HS-27A (cell line): ENCODE data around the gene KDF1.
A peak's percentile ranks its signal among the peaks of the same experiment; 100 is the strongest.
"Not testable (repeated sequence)": the region's sequence is repeated elsewhere in the genome, so short reads cannot be mapped to it uniquely, and the experiment has no call there.

Experiments used
- DNase-seq: peaks from one replicate; pipeline ENCODE4 v3.0.0-alpha.2; 2012; ENCODE audit warnings: low read depth, missing footprints

The KDF1 gene

DNA sequence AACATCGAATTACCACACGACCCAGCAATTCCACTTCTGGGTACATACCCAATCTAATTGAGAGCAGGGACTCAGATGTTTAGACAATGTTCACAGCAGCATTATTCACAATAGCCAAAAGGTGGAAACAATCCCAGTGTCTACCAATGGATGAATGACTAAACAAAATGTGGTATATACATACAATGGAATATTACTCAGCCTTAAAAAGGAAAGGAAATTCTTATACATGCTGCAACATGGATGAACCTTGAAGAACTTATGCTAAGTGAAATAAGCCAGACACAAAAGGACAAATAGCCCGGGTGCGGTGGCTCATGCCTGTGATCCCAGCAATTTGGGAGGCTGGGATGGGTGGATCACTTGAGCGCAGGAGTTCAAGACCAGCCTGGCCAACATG, 6.9 kb downstream of the KDF1 start:
- DNase-seq, result no peak

DNA sequence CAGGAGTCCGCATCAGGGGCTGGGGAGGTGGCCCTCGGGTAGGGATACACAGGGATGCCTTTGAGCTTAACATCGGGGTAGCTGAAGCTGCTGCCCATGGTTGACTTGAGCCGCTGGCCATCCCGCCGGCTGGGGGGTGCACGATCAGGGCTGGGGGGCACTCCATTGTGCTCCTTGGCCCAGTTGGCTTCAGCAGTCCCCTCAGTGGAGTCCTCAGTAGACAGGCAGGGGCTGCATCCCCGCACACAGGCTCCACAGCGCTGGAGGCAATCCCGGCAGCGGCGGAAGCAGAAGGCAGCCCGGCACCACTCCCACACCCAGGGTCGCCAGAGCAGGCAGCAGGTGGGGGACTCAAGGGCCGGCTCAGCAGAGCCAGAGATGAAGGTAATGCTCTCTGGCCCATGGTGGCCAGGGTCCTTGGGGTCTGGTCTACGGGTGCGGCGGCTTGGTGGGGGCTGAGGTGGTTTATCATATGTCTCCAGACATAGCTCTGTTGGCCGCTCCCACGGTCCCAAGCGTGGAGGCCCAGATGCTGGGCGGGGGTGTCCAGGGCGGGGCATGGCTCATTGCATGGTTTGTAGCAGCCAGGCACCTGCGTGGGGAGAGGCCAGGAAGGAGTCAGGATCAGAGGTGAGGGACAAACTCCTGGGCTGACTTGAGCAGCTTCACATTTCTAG, 8.3 kb downstream of the KDF1 start:
- DNase-seq, result no peak

DNA sequence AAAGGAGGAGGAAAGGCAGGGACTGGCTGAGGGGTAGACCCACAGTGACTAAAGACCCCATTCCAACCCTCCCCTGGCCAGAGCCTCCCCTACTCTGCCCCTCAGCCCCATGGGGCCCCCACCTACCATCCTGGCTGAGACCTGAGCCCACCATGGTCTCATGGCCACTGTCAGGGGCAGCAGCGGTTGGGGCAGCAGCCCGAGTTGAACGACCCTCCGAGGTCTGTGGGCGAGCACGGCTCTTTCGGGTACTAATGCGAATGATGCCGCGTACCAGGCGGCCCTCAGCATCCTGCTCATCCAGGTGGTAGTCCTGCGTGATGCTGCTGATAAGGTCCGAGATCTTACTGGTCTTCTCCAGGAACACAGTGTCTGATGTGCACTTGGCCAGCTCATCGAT, 9.1 kb downstream of the KDF1 start:
- no peak for DNase-seq

- no peak for DNase-seq
Measured at GRCh38 chr1:26950602-26951001, 9.7 kb downstream of the KDF1 start.

DNA sequence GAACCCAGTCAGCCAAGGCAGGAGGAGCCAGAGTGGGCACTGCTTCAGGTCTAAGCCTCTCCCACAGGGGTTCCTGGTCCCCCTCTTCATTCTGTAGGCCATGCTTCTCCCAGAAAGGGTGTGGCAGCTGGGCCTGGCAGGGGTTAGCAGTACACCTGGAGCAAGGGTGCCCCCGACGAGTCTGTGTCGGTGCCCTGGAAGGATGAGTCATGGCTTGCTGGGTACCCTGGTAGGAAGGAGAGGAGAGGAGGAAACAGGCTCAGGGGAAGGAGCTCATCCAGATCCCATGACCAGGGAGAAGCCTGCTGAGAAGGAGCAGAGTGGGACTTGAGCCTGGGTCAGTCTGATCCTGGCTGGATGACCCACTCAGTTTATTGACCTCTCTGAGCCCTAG, 10.3 kb downstream of the KDF1 start:
- DNase-seq, result no peak

DNA sequence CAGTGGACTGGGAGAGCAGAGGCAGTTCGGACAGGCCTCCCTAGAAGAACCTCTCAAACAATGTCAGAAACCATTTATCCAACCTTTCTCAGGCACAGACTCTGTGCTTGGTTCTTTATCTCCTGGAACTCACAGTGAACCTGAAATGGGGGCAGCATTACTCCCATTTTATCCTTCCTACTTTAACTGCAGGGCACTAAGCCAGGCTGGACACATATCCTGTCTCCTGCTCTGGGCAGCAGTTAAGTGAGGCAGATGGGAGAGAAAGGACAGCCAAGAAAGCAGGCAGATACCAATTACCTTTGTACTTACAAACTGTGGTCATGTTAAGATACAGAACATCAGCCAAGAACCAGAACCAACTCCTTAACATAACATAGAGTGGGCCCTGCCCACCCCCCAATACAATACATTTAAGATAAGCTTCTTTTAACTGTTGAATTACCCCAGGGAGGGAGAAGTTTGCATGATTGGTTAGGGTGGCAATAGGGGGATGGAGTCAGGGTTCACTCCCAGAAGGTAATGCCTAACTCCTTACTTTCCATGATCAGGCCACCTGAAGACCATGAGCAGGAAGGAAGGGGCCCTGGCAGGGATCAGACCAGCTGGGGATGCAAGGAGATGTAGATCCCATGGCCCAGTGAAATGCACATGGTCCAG, 10.9 kb downstream of the KDF1 start:
- DNase-seq, result no peak

DNA sequence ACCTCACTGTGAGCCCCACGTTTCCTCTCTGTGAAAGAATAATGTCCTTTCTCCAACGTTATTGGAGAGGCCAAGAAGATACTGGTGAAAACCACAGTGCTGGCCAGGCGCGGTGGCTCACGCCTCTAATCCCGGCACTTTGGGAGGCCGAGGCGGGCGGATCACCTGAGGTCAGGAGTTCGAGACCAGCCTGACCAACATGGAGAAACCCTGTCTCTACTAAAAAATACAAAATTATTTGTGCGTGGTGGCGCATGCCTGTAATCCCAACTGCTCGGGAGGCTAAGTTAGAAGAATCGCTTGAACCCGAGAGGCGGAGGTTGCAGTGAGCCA, 11.6 kb downstream of the KDF1 start:
- not testable (repeated sequence) for DNase-seq

DNA sequence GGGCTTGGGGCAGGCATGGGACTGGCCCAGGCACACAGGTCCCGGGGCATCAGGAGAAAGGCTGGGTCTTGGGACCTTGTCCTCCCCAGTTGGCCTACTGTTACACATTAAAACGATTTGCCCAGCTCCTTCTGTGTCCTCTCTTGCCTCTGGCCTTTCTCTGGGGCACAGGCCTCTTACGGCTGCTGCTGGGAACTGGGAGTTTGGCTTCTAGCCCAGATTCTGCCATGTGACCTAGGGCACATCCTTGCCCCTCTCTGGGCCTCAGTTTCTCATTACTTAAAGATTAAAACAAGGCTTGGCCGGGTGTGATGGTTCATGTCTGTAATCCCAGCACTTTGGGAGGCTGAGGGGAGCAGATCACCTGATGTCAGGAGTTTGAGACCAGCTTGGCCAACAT, 14.0 kb downstream of the KDF1 start:
- no peak for DNase-seq

- DNase-seq, result no peak
Measured at GRCh38 chr1:26945728-26946127, 14.5 kb downstream of the KDF1 start.

- DNase-seq, result no peak
Measured at GRCh38 chr1:26945138-26945537, 15.1 kb downstream of the KDF1 start.

GRCh38 chr1:26942656-26943055, 17.6 kb downstream of the KDF1 start:
- no peak for DNase-seq

DNA sequence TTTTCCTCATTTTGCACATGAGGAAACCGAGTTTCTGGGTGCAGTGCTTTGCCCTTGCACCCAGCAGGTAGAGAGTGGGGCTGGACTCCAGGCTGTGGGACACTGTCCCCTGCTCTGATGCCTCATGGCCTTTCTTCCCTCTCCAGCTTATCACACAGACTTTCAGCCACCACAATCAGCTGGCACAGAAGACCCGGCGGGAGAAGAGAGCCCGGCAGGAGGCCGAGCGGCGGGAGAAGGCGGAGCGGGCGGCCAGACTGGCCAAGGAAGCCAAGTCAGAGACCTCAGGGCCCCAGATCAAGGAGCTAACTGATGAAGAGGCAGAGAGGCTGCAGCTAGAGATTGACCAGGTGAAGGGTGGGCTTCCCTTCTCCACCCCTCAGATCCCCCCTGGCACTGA, 19.0 kb downstream of the KDF1 start:
- no peak for DNase-seq

DNA sequence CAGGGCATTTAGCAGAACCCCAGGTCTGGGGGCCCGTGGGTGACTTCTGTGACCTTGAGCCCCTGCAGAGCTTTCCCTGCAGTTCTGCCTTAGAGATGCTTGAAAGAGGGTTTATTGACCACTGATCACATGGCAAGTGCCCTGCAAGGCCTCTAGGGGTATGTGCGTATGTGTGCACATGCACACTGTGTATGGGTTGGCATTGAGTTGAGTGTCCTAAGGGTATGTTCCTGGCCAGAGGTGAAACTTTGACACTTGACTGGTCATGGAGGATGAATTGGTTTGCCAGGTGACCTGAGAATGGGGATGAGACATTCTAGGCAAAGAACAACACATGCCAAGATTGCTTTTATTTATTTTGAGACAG, 21.6 kb downstream of the KDF1 start:
- DNase-seq, result no peak

DNA sequence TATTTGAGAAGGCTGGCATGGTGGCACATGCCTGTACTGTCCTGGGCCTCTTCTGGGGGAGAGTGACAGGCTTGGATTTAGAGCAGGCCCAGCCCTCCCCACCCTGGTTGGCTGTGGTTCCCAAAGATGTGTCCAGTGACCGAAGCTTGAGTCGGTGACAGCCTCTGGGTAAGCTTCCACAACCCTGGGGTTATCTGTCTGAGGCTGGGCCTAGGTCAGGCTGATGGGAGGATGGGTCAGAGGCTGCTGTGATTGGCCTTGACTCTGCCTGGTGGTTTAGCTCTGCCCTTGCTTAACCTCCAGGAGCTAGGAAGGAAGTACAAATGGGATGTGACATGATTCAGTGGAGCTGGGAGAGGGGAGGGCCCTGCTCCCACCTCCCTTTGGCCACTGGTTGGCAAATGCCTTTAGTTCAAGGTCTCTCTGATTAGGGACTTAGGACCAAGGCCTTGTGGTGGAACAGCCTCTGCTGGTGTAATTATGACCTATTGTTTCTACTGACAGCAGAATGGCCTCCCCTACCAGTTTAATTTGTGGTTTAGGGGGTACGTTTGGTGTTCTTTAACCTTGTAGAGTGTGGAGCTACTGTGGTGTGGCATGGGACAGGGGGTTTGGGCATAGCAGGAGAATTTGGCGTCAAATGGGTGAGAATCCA, 22.1 kb downstream of the KDF1 start:
- DNase-seq, result no peak

DNA sequence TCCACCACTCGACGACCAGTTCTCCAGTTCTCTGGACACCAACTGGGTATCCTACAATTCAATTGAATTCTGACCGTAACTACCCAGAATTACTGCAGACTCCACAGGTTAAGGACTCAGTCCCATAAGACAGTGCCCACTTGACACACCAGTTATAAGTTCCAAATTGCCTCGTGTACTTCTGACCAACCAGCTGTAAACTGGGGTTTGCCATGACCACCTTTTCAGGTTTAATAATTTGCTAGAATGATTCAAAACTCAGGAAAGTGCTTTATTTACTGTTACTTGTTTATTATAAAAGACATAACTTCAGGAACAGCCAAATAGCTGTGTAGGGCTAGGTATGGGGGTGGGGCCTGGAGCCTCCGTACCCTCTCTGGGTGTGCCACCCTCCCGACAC, 23.4 kb downstream of the KDF1 start:
- no peak for DNase-seq

GRCh38 chr1:26932531-26932930, 27.7 kb downstream of the KDF1 start:
- DNase-seq, result no peak

DNA sequence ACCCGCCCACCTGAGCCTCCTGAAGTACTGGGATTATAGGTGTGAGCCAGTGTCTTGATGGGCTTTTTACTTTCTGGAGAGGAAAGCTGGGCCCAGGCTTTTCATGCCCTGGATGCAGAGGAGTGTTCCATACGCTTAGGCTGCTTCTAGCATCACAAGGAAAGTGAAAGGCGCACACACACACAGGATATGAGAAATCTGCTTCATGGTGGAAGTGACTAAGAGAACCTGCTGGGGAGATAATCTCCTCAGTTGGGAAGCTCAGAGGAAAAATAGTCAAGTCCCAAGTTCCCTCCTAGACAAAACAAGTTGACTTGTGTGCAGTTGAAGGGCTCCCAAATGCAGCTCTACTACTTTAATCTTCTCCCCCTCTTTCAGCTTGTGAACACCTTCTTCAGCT, 36.6 kb downstream of the KDF1 start:
- no peak for DNase-seq

DNA sequence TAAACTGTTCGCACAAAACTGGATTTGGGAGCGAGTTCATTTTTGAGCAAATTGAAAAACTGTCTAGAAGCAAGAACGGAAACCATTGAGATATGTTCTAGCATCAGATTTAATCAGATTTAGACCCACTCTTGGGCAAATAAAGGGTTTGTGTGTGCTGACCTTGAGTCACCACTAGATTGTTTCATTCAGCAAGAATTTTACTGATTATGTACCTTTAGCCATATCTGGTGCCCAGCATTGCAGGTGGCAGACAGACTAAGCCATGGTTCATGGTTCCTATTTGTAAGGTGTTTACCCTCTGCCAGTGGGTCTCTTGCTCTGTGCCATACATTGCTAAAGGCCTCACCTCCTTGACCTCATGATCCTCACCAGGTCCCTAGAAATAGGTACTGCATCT, 37.4 kb downstream of the KDF1 start:
- no peak for DNase-seq

GRCh38 chr1:26922431-26922729, 37.9 kb downstream of the KDF1 start:
- DNase-seq, result no peak

GRCh38 chr1:26921540-26922430, 38.5 kb downstream of the KDF1 start, which contains the start of gene NUDC:
Gene NUDC (plus strand): TSS chr1:26921743. CDS start chr1:26921849, 106 bp downstream.
- DNase-seq, result peak; percentile 95

- DNase-seq, result no peak
Measured at GRCh38 chr1:26921126-26921539, 39.1 kb downstream of the KDF1 start.

- no peak for DNase-seq
Measured at GRCh38 chr1:26915204-26915842, 44.9 kb downstream of the KDF1 start.
